Thymus (tissue), 11 donors: ENCODE data around the gene BOLA3. TPM values are rescaled to one million over a fixed set of nuclear protein-coding genes. Genes with fewer than 3 reads are reported as not detected.

Experiments
- DNase-seq, 9 donors: peaks; one replicate each; pipeline ENCODE4 v3.0.0-alpha.2; 2013; ENCODE audit warnings: low spot score in 9 of 9, low read depth in 6 of 9, missing footprints in 1 of 9
- H3K27ac ChIP-seq, 2 donors: one replicate each; pipeline ENCODE4 v1.5.1; 2013; ENCODE audit warnings: control low read depth in 1 of 2, low read depth in 1 of 2, low read length in 1 of 2, mild to moderate bottlenecking in 1 of 2, moderate library complexity in 1 of 2
- H3K27me3 ChIP-seq, 2 donors: one replicate each; pipeline ENCODE4 v1.5.1; 2013; ENCODE audit warnings: low read length in 1 of 2; ENCODE audit not compliant: control insufficient read depth in 2 of 2, insufficient read depth in 1 of 2
- H3K36me3 ChIP-seq, 2 donors: one replicate each; pipeline ENCODE4 v1.5.1; 2013; ENCODE audit warnings: low read length in 1 of 2, mild to moderate bottlenecking in 1 of 2, moderate library complexity in 1 of 2; ENCODE audit not compliant: control insufficient read depth in 2 of 2, insufficient read depth in 2 of 2
- H3K4me1 ChIP-seq, 2 donors: one replicate each; pipeline ENCODE4 v1.5.1; 2013; ENCODE audit warnings: low read length in 2 of 2; ENCODE audit not compliant: control insufficient read depth in 2 of 2, insufficient read depth in 2 of 2
- H3K4me3 ChIP-seq, 2 donors: one replicate each; pipeline ENCODE4 v1.5.1; 2013; ENCODE audit warnings: low read length in 2 of 2, control low read depth in 1 of 2, mild to moderate bottlenecking in 1 of 2
- H3K9me3 ChIP-seq, 2 donors: one replicate each; pipeline ENCODE4 v1.5.1; 2013; ENCODE audit warnings: low read length in 1 of 2, mild to moderate bottlenecking in 1 of 2; ENCODE audit not compliant: control insufficient read depth in 2 of 2, insufficient read depth in 1 of 2
- WGBS: extraction: QIAGEN DNeasy Blood & Tissue Kit; methylation state at CpG from one replicate; pipeline ENCODE4 v1.1.7; 2013; 5-methylcytosine and 5-hydroxymethylcytosine counted together
- polyA plus RNA-seq: library from polyadenylated mRNA; stranded (reverse); fragments of 200-250 nt; gene quantifications from one replicate; pipeline ENCODE4 v1.2.3, GENCODE V29; 2013
- total RNA-seq: library from RNA; stranded (reverse); fragments of 120-200 nt; gene quantifications from one replicate; pipeline ENCODE4 v1.2.4, GENCODE V29; 2013
- donor health status: healthy.

Gene BOLA3
- total and polyA plus RNA-seq, 2 donors = 34.4 to 41.7 TPM

DNA sequence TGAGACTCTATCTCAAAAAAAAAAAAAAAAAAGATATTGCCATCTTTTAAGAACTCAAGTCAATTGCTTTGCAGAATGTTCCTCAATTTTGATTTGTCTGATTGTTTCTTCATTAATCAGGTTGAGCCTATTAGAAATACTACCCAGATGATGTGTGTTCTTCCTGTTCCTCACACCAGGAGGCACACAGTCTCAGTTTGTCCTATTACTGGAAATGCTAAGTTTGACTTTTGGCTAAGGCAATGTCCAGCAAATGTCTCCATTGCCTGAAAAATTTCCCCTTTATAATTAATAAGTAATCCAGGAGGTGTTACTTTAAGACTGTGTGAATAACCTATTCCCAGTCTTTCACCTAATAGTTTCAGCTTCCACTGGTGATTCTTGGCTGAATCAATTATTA lies 28.4 kb downstream of the BOLA3 start:
- H3K27ac ChIP-seq = no peak overlapping the region
- no peaks in the 10 kb centered on the region for H3K36me3 ChIP-seq
- H3K4me3 ChIP-seq = no peak overlapping the region
- DNase-seq = no peak
- H3K4me1 ChIP-seq = peaks cover 0 to 3% of the 10 kb centered on the region in 2 donors
- H3K27me3 ChIP-seq = peaks cover 0 to 2% of the 10 kb centered on the region in 2 donors
- H3K9me3 ChIP-seq = peaks cover 1 to 29% of the 10 kb centered on the region in 2 donors

DNA sequence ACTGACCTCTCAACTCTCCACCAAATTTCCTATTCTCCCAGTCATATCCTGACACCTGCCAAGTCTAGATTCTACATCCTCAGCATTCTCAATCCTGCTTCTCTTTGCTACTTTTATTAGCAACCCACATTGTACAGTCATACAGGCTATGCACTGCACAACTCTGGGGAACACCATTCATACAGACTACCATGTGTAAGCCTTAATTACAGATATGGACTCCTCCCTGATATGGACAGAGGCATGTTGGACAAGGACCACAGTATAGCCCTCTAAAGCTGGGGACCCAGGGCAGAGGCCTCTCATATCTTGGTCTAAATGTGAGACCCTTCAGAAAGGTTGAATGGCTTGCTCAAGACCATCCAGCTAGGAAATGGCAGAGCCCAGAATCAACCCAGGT lies 36.3 kb downstream of the BOLA3 start:
- Histone ChIP-seq H3K9me3 (no peaks in the 10 kb centered on the region), H3K36me3 (no peaks in the 10 kb centered on the region), H3K27me3 (no peaks in the 10 kb centered on the region), H3K27ac (no peak overlapping the region), H3K4me1 (peaks cover 0 to 7% of the 10 kb centered on the region in 2 donors), H3K4me3 (no peak overlapping the region)
- DNase-seq = no peak

DNA sequence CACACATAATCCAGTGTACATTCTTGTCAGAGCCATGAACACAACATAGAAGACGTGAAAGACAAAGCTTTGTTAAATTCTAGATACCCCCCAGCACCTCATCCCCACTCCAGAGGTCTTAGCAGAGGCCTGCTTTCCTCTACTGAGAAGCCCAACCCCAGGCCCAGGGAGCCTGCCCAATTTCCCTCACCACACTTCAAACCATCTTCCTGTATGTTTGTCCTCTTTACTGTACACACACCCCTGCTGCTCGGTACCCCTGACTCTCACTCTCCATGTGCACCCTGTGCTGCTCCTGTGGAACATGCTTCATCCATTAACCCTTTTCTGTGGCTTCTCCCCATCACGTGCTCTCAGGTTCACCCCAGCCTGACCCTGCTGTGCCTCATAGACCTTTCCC lies 37.2 kb downstream of the BOLA3 start:
- Histone ChIP-seq H3K9me3 (no peaks in the 10 kb centered on the region), H3K27me3 (no peaks in the 10 kb centered on the region), H3K4me1 (peaks cover 0 to 10% of the 10 kb centered on the region in 2 donors), H3K4me3 (no peak overlapping the region), H3K27ac (no peak overlapping the region), H3K36me3 (no peaks in the 10 kb centered on the region)
- DNase-seq = no peak
- WGBS = 97% methylated on average over 3 of the region's 3 CpGs

DNA sequence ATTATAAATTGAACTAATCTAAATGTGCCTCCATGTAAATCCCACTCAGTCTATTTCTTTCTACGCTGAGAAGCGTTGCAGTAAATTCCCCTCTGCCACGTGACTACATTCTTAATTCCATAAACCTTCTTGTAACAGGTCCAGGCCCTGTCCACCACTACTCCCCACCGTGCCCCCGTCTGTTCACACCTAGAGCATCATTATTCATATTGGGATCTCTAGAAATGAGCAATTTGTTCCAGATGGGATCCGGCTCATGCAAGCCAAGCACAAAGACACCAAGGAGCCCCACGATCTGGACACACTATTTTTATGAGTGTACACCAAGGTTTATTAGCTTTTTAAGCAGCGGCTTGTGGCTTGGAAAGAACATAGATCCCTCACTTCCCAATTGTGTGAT lies 38.2 kb downstream of the BOLA3 start:
- 97% methylated on average over 8 of the region's 8 CpGs for WGBS
- Histone ChIP-seq H3K4me1 (peaks cover 0 to 10% of the 10 kb centered on the region in 2 donors), H3K27me3 (no peaks in the 10 kb centered on the region)

DNA sequence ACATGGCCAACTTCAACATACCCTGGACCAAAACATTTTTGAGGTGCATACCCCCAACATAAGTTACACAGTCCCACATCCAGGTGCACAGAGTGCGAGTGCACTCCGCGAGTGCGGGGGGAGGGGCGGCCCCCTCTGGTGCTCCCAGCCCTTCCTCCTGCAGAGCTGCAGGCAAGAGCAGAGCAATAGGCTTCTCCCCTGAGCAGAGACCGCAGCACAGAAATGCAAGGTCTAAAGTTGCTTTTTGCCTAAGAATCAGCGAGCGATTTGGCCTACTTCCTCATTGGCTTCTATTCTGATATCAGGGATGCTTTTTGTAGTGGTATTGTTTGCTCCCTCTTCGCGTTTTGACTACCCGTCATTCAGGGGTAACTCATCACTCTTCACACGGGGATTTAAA lies 40.6 kb downstream of the BOLA3 start:
- no peaks in the 10 kb centered on the region for H3K9me3 ChIP-seq
- H3K4me3 ChIP-seq = no peak overlapping the region
- H3K4me1 ChIP-seq = peaks cover 0 to 10% of the 10 kb centered on the region in 2 donors
- peak in 2 of 9 donors; percentile 7 to 20 for DNase-seq
- H3K27ac ChIP-seq = no peak overlapping the region
- H3K36me3 ChIP-seq = peaks cover 11 to 16% of the 10 kb centered on the region in 2 donors
- 88% methylated on average over 12 of the region's 12 CpGs for WGBS
- H3K27me3 ChIP-seq = no peaks in the 10 kb centered on the region

More for the DNA sequence above, 38.2 kb downstream of the BOLA3 start:
- Histone ChIP-seq H3K9me3 (no peaks in the 10 kb centered on the region), H3K27ac (no peak overlapping the region), H3K36me3 (peaks cover 0 to 2% of the 10 kb centered on the region in 2 donors), H3K4me3 (no peak overlapping the region)
- DNase-seq = no peak

DNA sequence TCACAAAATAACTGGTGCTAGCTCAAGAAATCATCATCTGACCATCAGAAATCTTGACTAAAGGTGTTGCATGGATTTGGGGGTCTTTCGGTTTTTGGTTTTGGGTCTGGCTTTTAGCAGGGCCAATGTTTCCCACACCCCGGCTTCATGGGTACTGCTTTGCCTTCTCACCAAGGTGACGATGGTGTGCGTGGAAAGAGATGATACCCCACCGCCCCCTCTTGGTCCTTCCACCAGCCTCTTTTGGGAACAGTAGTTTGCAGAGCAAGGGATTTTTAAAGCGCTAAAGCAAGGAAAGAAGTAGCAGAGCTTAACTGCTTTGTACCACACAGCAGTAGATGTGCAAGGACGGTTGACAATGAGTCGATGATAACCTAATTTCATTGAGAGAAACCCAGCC lies 42.3 kb downstream of the BOLA3 start:
- WGBS = 96% methylated on average over 8 of the region's 8 CpGs
- DNase-seq = no peak
- no peaks in the 10 kb centered on the region for H3K27me3 ChIP-seq
- no peaks in the 10 kb centered on the region for H3K9me3 ChIP-seq
- no peak overlapping the region for H3K27ac ChIP-seq
- peaks cover 0 to 10% of the 10 kb centered on the region in 2 donors for H3K4me1 ChIP-seq
- peaks cover 28 to 32% of the 10 kb centered on the region in 2 donors for H3K36me3 ChIP-seq
- H3K4me3 ChIP-seq = no peak overlapping the region

DNA sequence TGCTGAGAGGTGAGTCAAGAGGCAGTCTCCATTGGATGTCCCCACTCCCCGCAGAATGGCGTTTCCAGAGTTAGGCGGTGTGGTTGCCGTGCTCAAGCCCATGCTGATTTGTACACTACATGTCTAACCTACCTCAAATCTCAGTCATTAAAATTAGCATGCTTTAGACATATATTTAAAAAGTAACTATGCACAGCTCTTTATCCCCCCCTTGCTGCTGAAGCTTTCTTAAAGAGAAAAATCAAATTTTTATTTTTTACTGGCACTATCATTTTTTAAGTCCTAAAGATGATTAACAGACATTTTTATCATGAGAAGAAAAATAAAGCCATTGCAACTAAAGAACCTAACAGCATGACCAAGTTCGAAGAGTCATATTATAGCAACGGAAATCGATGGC lies 42.9 kb downstream of the BOLA3 start:
- Histone ChIP-seq H3K27ac (no peak overlapping the region), H3K4me3 (no peak overlapping the region), H3K4me1 (peaks cover 0 to 10% of the 10 kb centered on the region in 2 donors), H3K9me3 (no peaks in the 10 kb centered on the region), H3K36me3 (peaks cover 33 to 38% of the 10 kb centered on the region in 2 donors), H3K27me3 (no peaks in the 10 kb centered on the region)
- WGBS = 99% methylated on average over 7 of the region's 7 CpGs
- DNase-seq = no peak

DNA sequence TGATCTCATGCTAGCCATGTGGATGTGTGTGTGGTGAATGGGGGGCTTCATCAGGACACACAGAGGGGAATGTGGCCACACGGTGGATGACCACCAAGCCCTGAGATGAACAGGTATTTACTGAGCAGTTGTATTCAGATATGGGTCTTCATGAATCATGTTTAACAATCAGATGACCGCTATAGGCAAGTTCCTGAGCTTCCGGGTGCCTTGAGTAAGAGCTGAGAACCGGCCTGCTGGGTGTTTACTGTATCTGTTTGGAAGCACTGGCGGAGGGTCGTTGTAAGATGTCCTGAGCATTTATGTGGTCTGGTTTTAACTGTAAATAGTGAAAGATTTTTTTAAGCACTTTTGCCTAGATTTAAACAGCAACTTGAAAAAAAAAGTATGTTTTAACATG lies 43.9 kb downstream of the BOLA3 start:
- H3K27ac ChIP-seq = no peak overlapping the region
- no peaks in the 10 kb centered on the region for H3K9me3 ChIP-seq
- H3K36me3 ChIP-seq = peaks cover 44 to 48% of the 10 kb centered on the region in 2 donors
- 95% methylated on average over 6 of the region's 6 CpGs for WGBS
- DNase-seq = no peak
- peaks cover 0 to 10% of the 10 kb centered on the region in 2 donors for H3K4me1 ChIP-seq
- no peaks in the 10 kb centered on the region for H3K27me3 ChIP-seq
- H3K4me3 ChIP-seq = no peak overlapping the region

DNA sequence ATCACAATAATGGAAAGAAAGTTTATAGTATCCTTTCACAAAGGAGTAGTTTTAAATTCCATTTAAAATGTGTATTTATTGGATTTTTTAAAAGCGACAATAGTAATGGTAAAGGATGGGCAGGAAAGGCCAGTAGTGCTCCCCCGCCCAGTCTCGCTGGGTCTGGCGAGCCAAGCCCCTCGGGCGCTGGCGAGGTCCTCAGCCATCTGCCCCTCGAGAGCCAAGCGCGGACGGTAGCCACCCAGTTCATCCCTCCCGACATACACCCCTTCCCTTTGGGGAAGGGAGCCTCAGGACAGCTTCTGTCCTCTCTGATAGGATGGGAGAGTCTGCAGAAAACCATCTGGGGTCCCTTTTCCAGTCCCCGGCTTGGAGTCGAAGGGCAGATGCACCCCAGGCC lies 45.2 kb downstream of the BOLA3 start:
- Histone ChIP-seq H3K27ac (no peak overlapping the region), H3K9me3 (no peaks in the 10 kb centered on the region), H3K36me3 (peaks cover 49 to 52% of the 10 kb centered on the region in 2 donors), H3K27me3 (no peaks in the 10 kb centered on the region), H3K4me1 (peaks cover 0 to 10% of the 10 kb centered on the region in 2 donors), H3K4me3 (no peak overlapping the region)
- DNase-seq = no peak
- 98% methylated on average over 14 of the region's 14 CpGs for WGBS
